Naive B cell (primary cell): Measurements from ENCODE around the gene OR9Q1. TPM values are rescaled to one million over a fixed set of nuclear protein-coding genes. Genes with fewer than 3 reads are reported as not detected.

Experiments
- ATAC-seq, 2 donors: fragments of 150-1000 bp; cut with Tn5 transposase; 2 replicates each; pipeline ENCODE4 v1.10.0; 2021; ENCODE audit warnings: low read depth in 2 of 2, mild to moderate bottlenecking in 2 of 2, moderate library complexity in 2 of 2
- DNase-seq: peaks from one replicate; pipeline ENCODE4 v3.0.0; 2022
- H3K27ac Mint-ChIP-seq, 6 donors: one replicate each; pipeline ENCODE4 v1.8.0; 2020 to 2022; ENCODE audit warnings: mild to moderate bottlenecking in 6 of 6, mixed read lengths in 6 of 6, moderate library complexity in 5 of 6, inconsistent platforms in 2 of 6
- H3K27me3 Mint-ChIP-seq, 3 donors: one replicate each; pipeline ENCODE4 v1.8.0; 2021 to 2022; ENCODE audit warnings: mixed read lengths in 3 of 3, mild to moderate bottlenecking in 1 of 3
- H3K36me3 Mint-ChIP-seq, 2 donors: one replicate each; pipeline ENCODE4 v1.8.0; 2020 to 2022; ENCODE audit warnings: mixed read lengths in 2 of 2, inconsistent platforms in 1 of 2, mild to moderate bottlenecking in 1 of 2
- H3K4me1 Mint-ChIP-seq, 3 donors: one replicate each; pipeline ENCODE4 v1.8.0; 2020 to 2022; ENCODE audit warnings: mixed read lengths in 3 of 3, inconsistent platforms in 1 of 3, mild to moderate bottlenecking in 1 of 3, moderate library complexity in 1 of 3
- H3K4me3 Mint-ChIP-seq, 8 donors: one replicate each; pipeline ENCODE4 v1.8.0; 2020 to 2022; ENCODE audit warnings: mild to moderate bottlenecking in 8 of 8, mixed read lengths in 8 of 8, moderate library complexity in 8 of 8, inconsistent platforms in 2 of 8
- H3K9me3 Mint-ChIP-seq, 7 donors: one replicate each; pipeline ENCODE4 v1.8.0; 2020 to 2022; ENCODE audit warnings: mixed read lengths in 7 of 7, mild to moderate bottlenecking in 5 of 7, inconsistent platforms in 2 of 7, moderate library complexity in 1 of 7
- polyA plus RNA-seq, 6 donors: library from polyadenylated mRNA; unstranded; fragments of 300-500 nt; fragmentation: Illumina TruSeq; gene quantifications; one replicate each; pipeline ENCODE4 v1.2.3, GENCODE V29; 2021; ENCODE audit warnings: low read depth in 6 of 6

Gene OR9Q1
- polyA plus RNA-seq, 6 donors from 2014 or later = not detected

- no peak for ATAC-seq
- H3K9me3 Mint-ChIP-seq = peaks cover 0 to 2% (median 0%) of the 10 kb centered on the region in 7 donors
- H3K27me3 Mint-ChIP-seq = peaks cover 17 to 26% (median 19%) of the 10 kb centered on the region in 3 donors
- no peak overlapping the region for H3K27ac Mint-ChIP-seq
- H3K36me3 Mint-ChIP-seq = no peaks in the 10 kb centered on the region
- H3K4me3 Mint-ChIP-seq = no peak overlapping the region
- DNase-seq = no peak
- H3K4me1 Mint-ChIP-seq = no peaks in the 10 kb centered on the region
These were observed 20.6 kb upstream of the OR9Q1 start for GRCh38 chr11:58003036-58003435.

- no peaks in the 10 kb centered on the region for H3K4me1 Mint-ChIP-seq
- no peak overlapping the region for H3K27ac Mint-ChIP-seq
- ATAC-seq = no peak
These were observed 20.1 kb upstream of the OR9Q1 start for GRCh38 chr11:58003591-58003990.

GRCh38 chr11:58004664-58005063, 19.0 kb upstream of the OR9Q1 start:
- peaks cover 17 to 26% (median 19%) of the 10 kb centered on the region in 3 donors for H3K27me3 Mint-ChIP-seq
- no peaks in the 10 kb centered on the region for H3K4me1 Mint-ChIP-seq
- H3K36me3 Mint-ChIP-seq = no peaks in the 10 kb centered on the region
- ATAC-seq (no peak), DNase-seq (no peak)
- no peak overlapping the region for H3K4me3 Mint-ChIP-seq
- no peak overlapping the region for H3K27ac Mint-ChIP-seq
- peaks cover 0 to 3% (median 0%) of the 10 kb centered on the region in 7 donors for H3K9me3 Mint-ChIP-seq

More at GRCh38 chr11:58003591-58003990, 20.1 kb upstream of the OR9Q1 start:
- Mint-ChIP-seq H3K9me3 (peaks cover 0 to 2% (median 0%) of the 10 kb centered on the region in 7 donors), H3K4me3 (no peak overlapping the region), H3K27me3 (peaks cover 17 to 26% (median 19%) of the 10 kb centered on the region in 3 donors), H3K36me3 (no peaks in the 10 kb centered on the region)
- no peak for DNase-seq

- H3K4me3 Mint-ChIP-seq = no peak overlapping the region
- H3K27me3 Mint-ChIP-seq = peaks cover 17 to 26% (median 19%) of the 10 kb centered on the region in 3 donors
- H3K9me3 Mint-ChIP-seq = peaks cover 0 to 2% (median 0%) of the 10 kb centered on the region in 7 donors
These were observed 16.7 kb upstream of the OR9Q1 start for GRCh38 chr11:58006940-58007339.

GRCh38 chr11:58011771-58012170, 11.9 kb upstream of the OR9Q1 start:
- ATAC-seq = no peak
- Mint-ChIP-seq H3K27ac (peak overlapping the region in 1 of 6 donors; percentile 58), H3K9me3 (peaks cover 0 to 6% (median 2%) of the 10 kb centered on the region in 7 donors), H3K36me3 (no peaks in the 10 kb centered on the region), H3K27me3 (peaks cover 0 to 16% (median 8%) of the 10 kb centered on the region in 3 donors), H3K4me1 (no peaks in the 10 kb centered on the region), H3K4me3 (no peak overlapping the region)
- DNase-seq = no peak

More at GRCh38 chr11:58006940-58007339, 16.7 kb upstream of the OR9Q1 start:
- Mint-ChIP-seq H3K36me3 (no peaks in the 10 kb centered on the region), H3K27ac (no peak overlapping the region), H3K4me1 (no peaks in the 10 kb centered on the region)
- DNase-seq (no peak), ATAC-seq (no peak)

- no peak for ATAC-seq
- Mint-ChIP-seq H3K27me3 (peaks cover 0 to 8% (median 3%) of the 10 kb centered on the region in 3 donors), H3K36me3 (no peaks in the 10 kb centered on the region), H3K4me3 (no peak overlapping the region), H3K9me3 (no peaks in the 10 kb centered on the region), H3K27ac (no peak overlapping the region), H3K4me1 (no peaks in the 10 kb centered on the region)
- DNase-seq = no peak
These were observed 965 bp downstream of the OR9Q1 start for GRCh38 chr11:58024601-58025091.

GRCh38 chr11:58027341-58027740, 3.7 kb downstream of the OR9Q1 start:
- ATAC-seq (no peak), DNase-seq (no peak)
- Mint-ChIP-seq H3K4me1 (no peaks in the 10 kb centered on the region), H3K9me3 (peaks cover 0 to 12% (median 5%) of the 10 kb centered on the region in 7 donors), H3K4me3 (no peak overlapping the region), H3K27ac (no peak overlapping the region), H3K27me3 (peaks cover 11 to 31% (median 12%) of the 10 kb centered on the region in 3 donors), H3K36me3 (no peaks in the 10 kb centered on the region)

GRCh38 chr11:58028687-58029411, 5.2 kb downstream of the OR9Q1 start:
- peaks cover 9 to 31% (median 11%) of the 10 kb centered on the region in 3 donors for H3K27me3 Mint-ChIP-seq
- DNase-seq = no peak
- H3K9me3 Mint-ChIP-seq = peaks cover 0 to 22% (median 9%) of the 10 kb centered on the region in 7 donors
- H3K4me1 Mint-ChIP-seq = no peaks in the 10 kb centered on the region
- H3K27ac Mint-ChIP-seq = no peak overlapping the region
- ATAC-seq = no peak
- no peak overlapping the region for H3K4me3 Mint-ChIP-seq
- H3K36me3 Mint-ChIP-seq = no peaks in the 10 kb centered on the region

- H3K4me1 Mint-ChIP-seq = no peaks in the 10 kb centered on the region
- peaks cover 5 to 28% (median 9%) of the 10 kb centered on the region in 7 donors for H3K9me3 Mint-ChIP-seq
- no peak within 1 kb of the TSS for H3K27ac Mint-ChIP-seq
- H3K36me3 Mint-ChIP-seq = no peaks in the 10 kb centered on the region
- H3K27me3 Mint-ChIP-seq = peaks cover 9 to 28% (median 11%) of the 10 kb centered on the region in 3 donors
- H3K4me3 Mint-ChIP-seq = no peak within 1 kb of the TSS
- ATAC-seq = no peak
- no peak for DNase-seq
These were observed 7.0 kb downstream of the OR9Q1 start, which contains the start of gene OR6Q1 for GRCh38 chr11:58030653-58031052. OR6Q1 (plus strand) TSS chr11:58030953; CDS start chr11:58030953, 0 bp downstream.

- Mint-ChIP-seq H3K36me3 (no peaks in the 10 kb centered on the region), H3K4me1 (no peaks in the 10 kb centered on the region), H3K27ac (no peak overlapping the region), H3K27me3 (peaks cover 11 to 22% (median 21%) of the 10 kb centered on the region in 3 donors), H3K9me3 (peaks cover 13 to 37% (median 17%) of the 10 kb centered on the region in 7 donors), H3K4me3 (no peak overlapping the region)
- ATAC-seq (no peak), DNase-seq (no peak)
These were observed 10.8 kb downstream of the OR9Q1 start for GRCh38 chr11:58034471-58034870.

- Mint-ChIP-seq H3K27ac (no peak overlapping the region), H3K36me3 (no peaks in the 10 kb centered on the region), H3K27me3 (peaks cover 11 to 18% (median 16%) of the 10 kb centered on the region in 3 donors), H3K4me3 (no peak overlapping the region), H3K4me1 (peaks cover 0 to 3% (median 0%) of the 10 kb centered on the region in 3 donors), H3K9me3 (peaks cover 5 to 22% (median 14%) of the 10 kb centered on the region in 7 donors)
- DNase-seq (no peak), ATAC-seq (no peak)
These were observed 15.9 kb downstream of the OR9Q1 start for GRCh38 chr11:58039589-58039988.

GRCh38 chr11:58043379-58043778, 19.7 kb downstream of the OR9Q1 start:
- no peak overlapping the region for H3K27ac Mint-ChIP-seq
- peaks cover 12 to 19% (median 18%) of the 10 kb centered on the region in 3 donors for H3K27me3 Mint-ChIP-seq
- H3K4me3 Mint-ChIP-seq = no peak overlapping the region
- H3K36me3 Mint-ChIP-seq = no peaks in the 10 kb centered on the region
- H3K4me1 Mint-ChIP-seq = peaks cover 0 to 3% (median 0%) of the 10 kb centered on the region in 3 donors
- DNase-seq (no peak), ATAC-seq (no peak)
- peaks cover 0 to 9% (median 4%) of the 10 kb centered on the region in 7 donors for H3K9me3 Mint-ChIP-seq

GRCh38 chr11:58046231-58046630, 22.6 kb downstream of the OR9Q1 start:
- H3K36me3 Mint-ChIP-seq = no peaks in the 10 kb centered on the region
- no peak overlapping the region for H3K4me3 Mint-ChIP-seq
- DNase-seq (no peak), ATAC-seq (no peak)
- H3K9me3 Mint-ChIP-seq = peaks cover 0 to 8% (median 2%) of the 10 kb centered on the region in 7 donors
- H3K4me1 Mint-ChIP-seq = peaks cover 0 to 2% (median 0%) of the 10 kb centered on the region in 3 donors
- peaks cover 4 to 13% (median 10%) of the 10 kb centered on the region in 3 donors for H3K27me3 Mint-ChIP-seq
- no peak overlapping the region for H3K27ac Mint-ChIP-seq

- Mint-ChIP-seq H3K4me1 (no peaks in the 10 kb centered on the region), H3K36me3 (no peaks in the 10 kb centered on the region), H3K4me3 (no peak overlapping the region), H3K9me3 (peaks cover 0 to 8% (median 2%) of the 10 kb centered on the region in 7 donors), H3K27ac (no peak overlapping the region), H3K27me3 (peaks cover 4 to 13% (median 6%) of the 10 kb centered on the region in 3 donors)
- no peak for ATAC-seq
- no peak for DNase-seq
These were observed 24.1 kb downstream of the OR9Q1 start for GRCh38 chr11:58047818-58048217.
